HepG2 (cell line): ENCODE measurements around the gene AP3M1. TPM values are rescaled to one million over a fixed set of nuclear protein-coding genes. Genes with fewer than 3 reads are reported as not detected.

Source experiments
- ATAC-seq: fragments of 200-7000 bp; cut with Tn5 transposase; 3 replicates; pipeline ENCODE4 v1.9.1; 2020; ENCODE audit warnings: mild to moderate bottlenecking, moderate library complexity
- BruUV-seq: library from RNA; stranded (reverse); fragments of 400-500 nt; replicated peaks from 2 replicates; lab custom pipeline; 2021; lab: Mats Ljungman, UMichigan
- CTCF ChIA-PET: fragments of 300-600 bp; formaldehyde crosslinking; extraction: SDS; loops from one replicate; lab custom pipeline; 2021; ENCODE audit warnings: low total read pairs, inconsistent platforms, low intra/inter-chr PET ratio; lab: Yijun Ruan, JAX
- POLR2A ChIA-PET: fragments of 350-600 bp; sonication (Branson Sonifier 250); formaldehyde crosslinking; loops from one replicate; lab custom pipeline; 2020; ENCODE audit warnings: antibody characterized with exemption, inconsistent platforms; lab: Yijun Ruan, JAX
- DNase-seq: peaks from one replicate; pipeline ENCODE4 v3.0.0-alpha.2; 2015; ENCODE audit warnings: low spot score
- FAIRE-seq: peaks from 3 replicates; lab custom pipeline; 2011; peaks lifted over from hg19 to GRCh38; lab: Jason Lieb, UNC
- H2AFZ ChIP-seq: one replicate; pipeline ENCODE4 v1.6.1; 2011; ENCODE audit warnings: low read length, inconsistent platforms
- H3K27ac ChIP-seq: fragments of 300-600 bp; 3 replicates; pipeline ENCODE4 v1.8.0; 2011; ENCODE audit warnings: mixed run types, mild to moderate bottlenecking, mixed read lengths, low read length, inconsistent platforms; ENCODE audit not compliant: insufficient read depth; ENCODE audit errors: extremely low read length
- H3K27me3 ChIP-seq, 2 experiments: fragments of 200-600 bp in 1 of 2; 2 replicates in 1 of 2; 3 replicates in 1 of 2; pipeline versions ENCODE4 v1.6.0 to v1.8.0; 2011; ENCODE audit warnings: low read length in 2 of 2, mild to moderate bottlenecking in 2 of 2, moderate library complexity in 2 of 2, inconsistent platforms in 1 of 2; ENCODE audit not compliant: insufficient read depth in 2 of 2, control insufficient read depth in 1 of 2
- H3K36me3 ChIP-seq, 2 experiments: fragments of 200-600 bp in 1 of 2; replicated peaks in 1 of 2; 2 replicates in 1 of 2; 3 replicates in 1 of 2; pipeline versions ENCODE4 v1.5.1 to v1.8.0; 2011; ENCODE audit warnings: low read length in 2 of 2, inconsistent platforms in 1 of 2; ENCODE audit not compliant: insufficient read depth in 2 of 2, control insufficient read depth in 1 of 2
- H3K4me1 ChIP-seq: 2 replicates; pipeline ENCODE4 v1.5.1; 2012; ENCODE audit warnings: low read length, inconsistent platforms; ENCODE audit not compliant: insufficient read depth
- H3K4me2 ChIP-seq: 2 replicates; pipeline ENCODE4 v1.6.0; 2011; ENCODE audit warnings: low read depth, low read length, inconsistent platforms
- H3K4me3 ChIP-seq, 3 experiments: fragments of 200-600 bp in 1 of 3; sonication (generic), shearing (Covaris generic) in 1 of 3; replicated peaks in 1 of 3; 2 replicates each; pipeline ENCODE4 v1.5.1; 2011 to 2016; ENCODE audit warnings: low read length in 3 of 3, inconsistent platforms in 2 of 3, low read depth in 2 of 3, mild to moderate bottlenecking in 2 of 3, control low read depth in 1 of 3, mixed read lengths in 1 of 3; ENCODE audit not compliant: insufficient read depth in 1 of 3
- H3K79me2 ChIP-seq: one replicate; pipeline ENCODE4 v1.6.1; 2011; ENCODE audit warnings: low read length, inconsistent platforms; ENCODE audit not compliant: insufficient read depth
- H3K9ac ChIP-seq: 2 replicates; pipeline ENCODE4 v1.6.0; 2011; ENCODE audit warnings: mild to moderate bottlenecking, low read depth, low read length, inconsistent platforms; ENCODE audit not compliant: insufficient read depth
- H3K9me3 ChIP-seq: 2 replicates; pipeline ENCODE4 v1.5.1; 2012; ENCODE audit warnings: mild to moderate bottlenecking, low read length
- H4K20me1 ChIP-seq: 2 replicates; pipeline ENCODE4 v1.6.0; 2011; ENCODE audit warnings: inconsistent platforms, mild to moderate bottlenecking, low read length, moderate library complexity; ENCODE audit not compliant: insufficient read depth
- AKAP8 ChIP-seq: sonication (generic); formaldehyde crosslinking; IDR thresholded peaks from 2 replicates; pipeline ENCODE4 v1.5.1; 2020; ENCODE audit warnings: mild to moderate bottlenecking, missing genetic modification reagents
- ARNT2 ChIP-seq: sonication (generic); formaldehyde crosslinking; IDR thresholded peaks from 2 replicates; pipeline ENCODE4 v1.8.0; 2022; ENCODE audit warnings: mild to moderate bottlenecking, low read depth, missing genetic modification reagents, moderate library complexity
- ATF6 ChIP-seq: sonication (generic); formaldehyde crosslinking; conservative IDR thresholded peaks from 2 replicates; pipeline ENCODE4 v1.4.0; 2020; ENCODE audit warnings: missing genetic modification reagents
- BORCS8-MEF2B ChIP-seq: sonication (generic); formaldehyde crosslinking; IDR thresholded peaks from 2 replicates; pipeline ENCODE4 v1.8.0; 2022; ENCODE audit warnings: mild to moderate bottlenecking, missing genetic modification reagents
- CREBL2 ChIP-seq: sonication (generic); formaldehyde crosslinking; IDR thresholded peaks from 2 replicates; pipeline ENCODE4 v1.8.1; 2023; ENCODE audit warnings: missing genetic modification reagents, mild to moderate bottlenecking, borderline replicate concordance
- EEA1 ChIP-seq: sonication (generic); formaldehyde crosslinking; IDR thresholded peaks from 2 replicates; pipeline ENCODE4 v1.5.1; 2020; ENCODE audit warnings: mild to moderate bottlenecking, missing genetic modification reagents, borderline replicate concordance
- EP300 ChIP-seq, 3 experiments: sonication (generic) in 1 of 3; formaldehyde crosslinking in 1 of 3; IDR thresholded peaks; 2 replicates each; pipeline versions ENCODE4 v1.5.1 to v1.6.1; 2011 to 2020; ENCODE audit warnings: low read depth in 2 of 3, low read length in 2 of 3, borderline replicate concordance in 1 of 3, improper control_type of control experiment in 1 of 3, mild to moderate bottlenecking in 1 of 3, missing genetic modification reagents in 1 of 3, moderate library complexity in 1 of 3
- HBP1 ChIP-seq: IDR thresholded peaks from 2 replicates; pipeline ENCODE4 v1.6.1; 2016; ENCODE audit warnings: low read depth, control low read depth
- JUN ChIP-seq: sonication (generic); formaldehyde crosslinking; IDR thresholded peaks from 2 replicates; pipeline ENCODE4 v1.4.0; 2020; ENCODE audit warnings: mild to moderate bottlenecking, missing genetic modification reagents
- KDM6A ChIP-seq: IDR thresholded peaks from 2 replicates; pipeline ENCODE4 v1.6.1; 2016; ENCODE audit warnings: low read depth
- KLF9 ChIP-seq: IDR thresholded peaks from 2 replicates; pipeline ENCODE4 v1.6.1; 2016; ENCODE audit warnings: low read depth
- NFE2L1 ChIP-seq: sonication (generic); formaldehyde crosslinking; IDR thresholded peaks from 2 replicates; pipeline ENCODE4 v1.4.0; 2020; ENCODE audit warnings: missing genetic modification reagents, mild to moderate bottlenecking, borderline replicate concordance
- PHB2 ChIP-seq: fragments of 450-650 bp; IDR thresholded peaks from 2 replicates; pipeline ENCODE4 v1.6.1; 2018; ENCODE audit not compliant: partially characterized antibody
- ZBTB10 ChIP-seq: sonication (generic); formaldehyde crosslinking; IDR thresholded peaks from 2 replicates; pipeline ENCODE4 v1.4.0; 2020; ENCODE audit warnings: missing genetic modification reagents, borderline replicate concordance
- ZNF317 ChIP-seq: sonication (generic); formaldehyde crosslinking; IDR thresholded peaks from 2 replicates; pipeline ENCODE4 v1.5.0; 2020; ENCODE audit warnings: mild to moderate bottlenecking, missing genetic modification reagents
- ZNF335 ChIP-seq: sonication (generic); formaldehyde crosslinking; IDR thresholded peaks from 2 replicates; pipeline ENCODE4 v1.4.0; 2020; ENCODE audit warnings: missing genetic modification reagents
- ZNF816 ChIP-seq: sonication (generic); formaldehyde crosslinking; IDR thresholded peaks from 2 replicates; pipeline ENCODE4 v1.8.0; 2022; ENCODE audit warnings: missing genetic modification reagents, mild to moderate bottlenecking, borderline replicate concordance
- ZNF883 ChIP-seq: sonication (generic); formaldehyde crosslinking; IDR thresholded peaks from 2 replicates; pipeline ENCODE4 v1.5.1; 2020; ENCODE audit warnings: mild to moderate bottlenecking, missing genetic modification reagents; ENCODE audit errors: not compliant biosample characterization
- WGBS: methylation state at CpG from one replicate; pipeline ENCODE4 v1.1.6; 2017; ENCODE audit warnings: low lambda C conversion rate; 5-methylcytosine and 5-hydroxymethylcytosine counted together
- in situ Hi-C: cut with HindIII; loops from 2 replicates; pipeline ENCODE4 v1.10.0; 2017; ENCODE audit warnings: low pct_unique_long_range_greater_than_20kb; ENCODE audit not compliant: extremely low pct_ligation_motif_present
- intact Hi-C: fragments of 100-400 bp; cut with micrococcal nuclease; formaldehyde crosslinking; loops from one replicate; pipeline ENCODE4 v1.10.0; 2022; ENCODE audit not compliant: unreplicated experiment
- polyA plus RNA-seq, 8 experiments: library from polyadenylated mRNA; depleted of rRNA in 3 of 8; stranded (reverse) in 7 of 8; unstranded in 1 of 8; fragments of >200 nt; fragmentation: Illumina TruSeq in 4 of 8; extraction: Trizol in 4 of 8; gene quantifications; 2 replicates each; pipeline versions ENCODE4 v1.2.1 to v1.2.3, GENCODE V29; 2011 to 2016; ENCODE audit warnings: low read depth in 4 of 8, missing spikeins in 1 of 8, mixed read lengths in 1 of 8; ENCODE audit not compliant: insufficient read depth in 1 of 8
- total RNA-seq, 5 experiments: library from RNA; depleted of rRNA; stranded (reverse); fragments of >200 nt; fragmentation: Illumina TruSeq; extraction: Trizol; gene quantifications; 2 replicates each; pipeline ENCODE4 v1.2.3, GENCODE V29; 2016; ENCODE audit warnings: low read depth in 1 of 5
- TF ChIP-seq, protein P1 (sequence below): IDR thresholded peaks from 2 replicates; pipeline ENCODE4 v1.6.1; 2016; ENCODE audit warnings: mild to moderate bottlenecking, missing biosample characterization, missing genetic modification reagents

AP3M1 gene
- total and polyA plus RNA-seq, 2 of the 13 experiments (the other 11 are each of a cell fraction or from before 2014, with no cell fraction given) = 29.0 to 31.6 TPM

- in situ Hi-C loops (no loop called here), intact Hi-C loops (no loop called here)
- TF ChIP-seq KLF9 (CRISPR knock-in tag) (no peak), PHB2 (no peak), ZBTB10 (no peak), NFE2L1 (CRISPR knock-in tag) (no peak), ZNF317 (CRISPR knock-in tag) (no peak), ZNF816 (CRISPR knock-in tag) (no peak), ZNF883 (CRISPR knock-in tag) (no peak), ATF6 (CRISPR knock-in tag) (no peak), JUN (CRISPR knock-in tag) (no peak), EEA1 (CRISPR knock-in tag) (no peak), HBP1 (no peak), KDM6A (CRISPR knock-in tag) (no peak), ARNT2 (CRISPR knock-in tag) (no peak), ZNF335 (CRISPR knock-in tag) (no peak), EP300 (IDR thresholded peaks at IDR 0.05; ENCODE audit: low read depth in 2 of 2, low read length in 2 of 2) (no peak), EP300 (CRISPR knock-in tag; IDR thresholded peaks at IDR 0.05; ENCODE audit: borderline replicate concordance) (no peak), AKAP8 (no peak), BORCS8-MEF2B (CRISPR knock-in tag) (no peak), CREBL2 (CRISPR knock-in tag) (no peak)
- TF ChIP-seq, protein P1, sequence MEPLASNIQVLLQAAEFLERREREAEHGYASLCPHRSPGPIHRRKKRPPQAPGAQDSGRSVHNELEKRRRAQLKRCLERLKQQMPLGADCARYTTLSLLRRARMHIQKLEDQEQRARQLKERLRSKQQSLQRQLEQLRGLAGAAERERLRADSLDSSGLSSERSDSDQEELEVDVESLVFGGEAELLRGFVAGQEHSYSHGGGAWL (CRISPR knock-in tag) = no peak
- Histone ChIP-seq H3K79me2 (no peaks in the 10 kb centered on the region), H3K9ac (no peak overlapping the region), H3K9me3 (no peaks in the 10 kb centered on the region), H4K20me1 (no peaks in the 10 kb centered on the region), H3K4me2 (no peak overlapping the region), H3K4me1 (no peaks in the 10 kb centered on the region), H3K27me3 (no peaks in the 10 kb centered on the region), H3K4me3 (no peak overlapping the region), H3K27ac (no peak overlapping the region), H2AFZ (no peak overlapping the region), H3K36me3 (peaks cover 6 to 22% of the 10 kb centered on the region in 2 experiments)
- 87% methylated on average over 5 of the region's 5 CpGs for WGBS
- CTCF ChIA-PET = no interaction called here
- no peak for FAIRE-seq
- BruUV-seq = no TSS peak
- no peak for DNase-seq
- no peak for ATAC-seq
- POLR2A ChIA-PET = no interaction called here
Measured at GRCh38 chr10:74075906-74076305, 74.7 kb downstream of the AP3M1 start.
